Germinal center (tissue), 1 donor: Measurements from ENCODE around the gene NSMF.
"Not testable (repeated sequence)": the region's sequence is repeated elsewhere in the genome, so short reads cannot be mapped to it uniquely, and the experiment has no call there.

ENCODE experiments used
- DNase-seq: peaks from one replicate; pipeline ENCODE4 v3.0.0; 2012; ENCODE audit warnings: mixed read lengths, low spot score

NSMF gene

DNA sequence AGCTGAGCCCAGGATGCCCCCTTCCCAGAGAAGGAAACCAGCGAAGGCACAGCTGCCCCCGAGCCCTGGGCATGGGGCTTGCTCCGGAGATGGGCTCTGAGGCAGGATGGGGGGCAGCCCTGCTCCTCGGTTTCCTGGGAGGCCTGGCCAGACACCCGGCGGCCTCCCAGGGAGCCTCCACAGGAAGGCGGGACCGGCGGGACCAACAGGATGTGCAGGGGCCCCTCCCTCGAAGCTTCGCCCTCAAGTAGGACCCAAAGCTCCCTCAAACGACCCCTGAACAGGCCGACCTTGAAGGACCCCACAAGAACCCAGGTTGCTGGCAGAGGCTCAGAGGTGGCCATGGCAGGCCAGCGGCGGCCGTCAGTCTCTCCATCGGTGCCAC lies 47.9 kb downstream of the NSMF start:
- DNase-seq: no peak

DNA sequence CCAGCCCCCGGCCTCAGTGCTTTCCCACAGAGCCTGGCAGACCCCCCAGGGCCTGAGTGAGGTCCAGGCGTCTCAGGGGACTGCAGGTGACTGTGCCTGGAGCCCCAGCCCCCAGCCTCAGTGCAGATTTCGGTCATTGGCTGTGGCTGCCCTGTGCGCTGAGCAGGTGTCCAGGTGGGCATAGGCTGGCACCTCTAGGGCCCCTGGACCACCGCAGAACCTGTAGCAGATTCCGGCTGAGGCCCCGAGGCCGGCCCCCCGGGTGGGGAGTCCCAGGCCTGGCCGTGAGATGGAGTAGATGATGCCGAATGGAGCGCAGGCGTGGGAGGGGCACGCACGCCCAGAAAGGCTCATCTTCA lies 48.3 kb downstream of the NSMF start:
- no peak for DNase-seq

DNA sequence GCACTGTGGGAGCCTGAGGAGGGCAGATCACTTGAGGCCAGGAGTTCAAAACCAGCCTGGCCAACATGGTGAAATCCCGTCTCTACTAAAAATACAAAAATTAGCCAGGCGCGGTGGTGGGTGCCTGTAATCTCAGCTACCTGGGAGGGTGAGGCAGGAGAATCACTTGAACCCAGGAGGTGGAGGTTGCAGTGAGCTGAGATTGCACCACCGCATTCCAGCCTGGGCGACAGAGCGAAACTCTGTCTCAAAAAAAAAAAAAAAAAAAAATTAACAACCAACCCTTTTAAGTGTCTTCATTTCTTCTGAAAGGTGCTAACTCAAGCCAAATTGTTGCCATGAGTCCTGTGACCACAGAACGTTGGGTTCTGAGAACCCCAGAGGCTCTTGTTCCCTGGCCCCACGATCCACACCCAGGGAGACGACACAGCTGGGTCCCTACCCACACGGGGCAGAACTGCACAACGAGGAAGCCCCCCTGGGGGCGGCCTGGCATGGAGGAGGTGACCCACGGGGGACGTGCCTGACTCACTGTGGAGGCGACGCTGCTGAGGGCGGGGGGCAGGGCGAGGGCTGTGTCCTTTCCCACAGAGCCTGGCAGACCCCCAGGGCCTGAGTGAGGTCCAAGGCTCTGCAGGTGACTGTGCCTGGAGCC lies 48.8 kb downstream of the NSMF start:
- not testable (repeated sequence) for DNase-seq

DNA sequence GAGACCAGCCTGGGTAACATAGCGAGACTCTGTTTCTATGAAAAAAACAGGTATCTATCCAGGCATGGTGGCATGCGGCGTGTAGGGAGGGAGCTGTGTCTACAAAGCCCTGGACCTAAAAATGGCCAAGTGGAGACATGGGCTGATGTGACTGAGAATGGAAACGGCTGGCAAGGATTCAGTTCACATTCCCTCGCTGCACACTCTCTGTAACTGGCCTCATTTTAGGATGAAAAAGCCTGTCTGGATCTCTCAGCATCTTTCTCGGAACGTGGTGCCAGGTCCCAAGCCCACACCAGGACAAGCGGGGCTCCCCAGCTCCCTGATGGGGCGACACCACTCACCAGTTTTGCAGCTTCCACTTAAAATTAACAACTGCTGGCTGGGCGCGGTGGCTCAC lies 49.6 kb downstream of the NSMF start:
- DNase-seq: no peak

DNA sequence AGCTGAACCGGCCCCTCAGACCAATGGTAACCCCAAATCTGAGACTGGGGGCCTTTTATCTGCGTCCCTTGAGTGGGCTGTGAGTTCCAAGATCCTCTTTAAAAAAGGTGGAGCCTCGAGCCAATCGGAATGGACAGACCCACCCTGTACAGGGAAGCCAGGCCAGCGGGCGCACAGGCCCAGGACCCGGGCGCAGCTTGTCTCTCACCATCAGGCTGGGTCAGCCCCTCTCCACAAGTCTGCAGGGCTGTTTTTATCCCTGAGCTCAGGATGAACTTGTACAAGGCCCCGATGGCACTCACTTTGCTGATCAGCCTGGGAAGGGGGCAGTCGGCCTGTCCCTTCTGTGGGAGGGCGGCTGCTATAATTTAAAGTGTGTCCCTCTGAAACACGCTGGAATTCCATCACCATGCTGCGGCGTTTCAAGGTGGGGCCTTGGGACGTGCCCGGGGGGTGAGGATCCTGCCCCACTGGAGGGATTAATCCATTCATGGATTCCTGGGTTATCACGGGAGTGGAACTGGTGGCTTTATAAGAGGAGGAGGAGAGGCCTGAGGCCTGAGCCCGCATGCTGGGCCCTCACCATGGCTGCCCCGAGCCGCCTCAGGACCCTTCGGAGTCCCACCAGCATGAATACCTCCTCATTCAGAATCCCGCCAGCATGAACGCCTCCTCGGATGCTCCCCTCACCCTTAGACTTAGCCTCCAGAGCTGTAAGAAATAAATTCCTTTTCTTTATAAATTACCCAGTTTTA lies 50.3 kb downstream of the NSMF start:
- DNase-seq: no peak

DNA sequence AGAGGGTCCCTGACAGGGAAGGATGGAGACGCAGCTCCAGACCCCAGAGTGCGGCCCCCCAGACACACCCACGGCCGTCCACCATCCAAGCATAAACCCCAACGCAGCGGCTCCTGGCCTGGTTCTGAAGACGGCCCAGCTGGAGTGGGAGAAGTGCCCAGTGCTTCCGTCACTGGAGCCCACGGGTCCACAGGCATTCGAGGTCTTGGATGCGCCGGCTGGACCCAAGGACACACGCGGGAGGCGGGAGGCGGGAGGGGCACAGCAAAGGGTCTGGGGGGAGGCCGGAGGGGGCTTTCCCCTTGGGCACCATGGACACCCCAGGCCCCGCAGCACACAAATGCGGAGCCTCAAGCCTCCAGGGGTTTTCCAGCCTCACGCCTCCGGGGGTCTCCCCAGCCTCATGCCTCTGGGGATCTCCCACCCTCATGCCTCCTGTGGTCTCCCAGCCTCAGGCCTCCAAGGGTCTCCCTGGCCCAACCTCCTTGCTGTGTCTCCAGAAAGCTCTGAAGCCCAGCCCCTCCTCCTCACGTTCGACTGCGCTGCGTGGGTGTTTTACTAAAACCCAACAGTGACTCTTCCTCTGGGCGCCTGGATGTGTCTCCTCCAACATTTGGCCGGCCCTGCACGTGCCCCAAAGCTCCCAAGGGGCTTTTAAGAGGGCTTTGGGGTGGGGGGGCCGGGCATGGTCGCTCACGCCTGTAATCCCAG lies 51.4 kb downstream of the NSMF start:
- no peak for DNase-seq

DNA sequence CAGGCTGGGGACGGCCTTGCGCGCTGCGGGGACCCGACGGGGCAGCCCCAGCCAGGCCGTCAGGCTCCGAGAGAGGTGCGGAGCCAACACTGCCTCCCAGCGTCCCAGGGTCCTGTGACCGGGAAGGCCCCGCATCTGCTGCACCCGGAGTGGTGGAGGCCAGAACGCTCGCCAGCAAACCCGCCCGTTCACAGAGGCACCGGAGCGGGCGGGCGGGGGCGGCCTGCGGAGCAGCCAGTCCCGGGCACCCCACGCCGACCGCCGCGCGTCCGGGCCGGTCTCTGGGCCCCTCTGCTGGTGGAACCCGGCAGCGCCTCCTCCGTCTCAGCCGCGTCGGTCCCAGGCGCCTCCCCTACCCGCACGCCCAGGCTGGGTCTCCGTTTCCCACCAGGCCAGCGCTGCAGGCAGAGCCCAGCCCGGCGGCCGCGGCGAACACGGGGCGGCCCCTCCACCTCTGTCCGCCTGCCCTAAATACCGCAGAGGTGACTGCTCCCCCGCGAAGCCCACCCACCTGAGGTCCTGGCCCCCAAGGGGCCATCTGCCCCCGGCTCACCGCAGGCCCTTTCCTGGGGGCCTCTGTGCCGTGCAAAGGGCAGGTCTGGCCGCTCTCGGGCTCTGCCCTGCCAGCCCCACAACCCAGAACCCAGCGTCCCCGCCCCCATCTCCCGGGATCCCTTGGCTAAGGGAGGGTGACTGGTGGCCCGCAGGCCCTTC lies 52.1 kb downstream of the NSMF start:
- DNase-seq: peak; percentile 68

DNA sequence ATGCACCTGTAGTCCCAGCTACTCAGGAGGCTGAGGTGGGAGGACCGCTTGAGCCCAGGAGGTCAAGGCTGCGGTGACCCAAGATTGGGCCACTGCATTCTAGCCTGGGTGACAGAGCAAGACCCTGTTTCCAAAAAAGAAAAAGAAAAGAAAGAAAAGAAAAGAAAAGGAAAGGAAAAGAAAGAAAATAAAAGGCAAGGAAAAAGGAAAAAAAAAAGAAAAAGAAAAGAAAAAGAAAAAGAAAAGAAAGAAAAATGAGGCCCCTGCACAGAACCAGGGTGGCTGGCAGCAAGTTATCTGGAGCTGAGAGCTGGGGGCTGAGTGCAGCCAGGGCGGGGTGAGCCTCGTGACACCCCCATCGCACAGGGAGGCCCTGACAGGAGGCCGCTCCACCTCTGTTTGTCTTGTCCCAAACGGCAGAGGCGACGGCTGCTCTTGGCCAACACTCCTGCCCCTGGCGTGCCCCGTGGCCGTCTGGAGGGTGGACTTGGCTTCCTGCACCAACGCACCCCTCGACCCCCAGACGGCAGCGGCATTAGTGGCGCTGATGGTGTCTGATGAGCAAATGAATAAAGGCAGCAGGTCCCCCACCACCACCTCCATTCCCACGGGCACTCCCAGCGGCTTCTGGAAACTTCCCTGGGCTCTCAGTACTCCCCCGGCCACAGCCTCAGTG lies 52.9 kb downstream of the NSMF start:
- DNase-seq: no peak

DNA sequence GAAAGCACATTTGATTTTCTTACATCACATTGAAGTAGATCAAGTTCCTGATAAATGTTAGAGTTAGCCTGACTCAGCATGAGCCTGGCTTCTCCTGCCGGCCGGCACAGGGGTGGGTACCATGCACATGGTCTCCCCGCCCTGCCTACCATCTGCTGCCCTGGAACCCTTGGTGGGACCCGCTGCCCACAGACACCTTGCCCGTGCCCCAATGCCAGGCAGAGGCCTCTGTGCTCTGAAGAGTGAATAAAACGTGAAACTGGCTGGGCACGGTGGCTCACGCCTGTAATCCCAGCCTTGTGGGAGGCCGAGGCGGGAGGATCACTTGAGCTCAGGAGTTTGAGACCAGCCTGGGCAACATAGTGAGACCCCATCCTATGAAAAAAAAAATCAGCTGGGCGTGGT lies 53.5 kb downstream of the NSMF start:
- DNase-seq: no peak

DNA sequence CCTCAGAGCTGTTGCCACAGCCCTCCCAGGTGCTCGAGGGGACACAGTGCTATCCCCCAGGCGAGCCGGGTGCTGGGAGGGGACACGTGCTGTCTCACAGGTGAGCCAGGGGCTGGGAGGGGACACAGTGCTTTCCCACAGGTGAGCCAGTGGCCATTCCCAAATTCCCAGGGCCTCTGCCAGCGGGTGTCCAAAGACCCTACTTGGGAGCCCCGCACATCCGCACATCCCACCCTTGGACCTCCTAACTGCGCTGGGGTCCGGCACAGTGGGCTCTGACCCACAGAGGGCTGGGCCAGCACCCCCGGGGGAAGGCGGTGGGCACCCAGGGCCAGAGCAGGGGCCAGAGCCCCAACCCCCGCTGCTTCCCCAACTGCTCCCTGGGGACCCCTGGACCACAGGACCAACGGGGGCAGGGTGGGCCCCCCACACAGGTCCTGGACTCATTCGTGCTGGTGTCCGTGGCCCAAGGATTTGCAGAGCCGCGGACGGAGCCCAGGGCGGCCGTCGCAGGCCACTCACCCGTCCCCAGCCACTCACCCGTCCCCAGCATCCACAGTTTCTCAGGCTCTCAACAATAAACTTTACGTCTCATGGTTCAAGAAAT lies 54.1 kb downstream of the NSMF start:
- no peak for DNase-seq

DNA sequence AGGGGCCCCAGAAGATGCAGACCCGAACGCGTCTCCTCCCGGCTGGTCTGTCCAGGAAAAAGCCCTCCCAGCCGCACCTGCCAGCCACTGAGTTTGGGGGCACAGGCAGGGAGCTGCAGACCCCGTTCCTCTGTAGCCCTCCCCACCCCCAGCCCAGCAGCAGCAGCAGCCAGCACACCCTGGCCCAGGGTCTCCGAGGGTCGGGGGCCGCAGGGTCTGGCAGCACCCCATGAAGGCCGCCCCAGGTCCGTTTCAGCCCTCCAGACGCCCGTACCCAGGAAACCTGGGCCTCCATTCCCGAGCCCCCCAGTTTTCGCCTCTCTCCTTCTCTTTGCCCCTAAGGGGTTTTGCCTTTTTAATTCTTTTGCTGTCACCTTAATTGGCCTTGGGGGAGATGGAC lies 55.9 kb downstream of the NSMF start:
- DNase-seq: no peak

DNA sequence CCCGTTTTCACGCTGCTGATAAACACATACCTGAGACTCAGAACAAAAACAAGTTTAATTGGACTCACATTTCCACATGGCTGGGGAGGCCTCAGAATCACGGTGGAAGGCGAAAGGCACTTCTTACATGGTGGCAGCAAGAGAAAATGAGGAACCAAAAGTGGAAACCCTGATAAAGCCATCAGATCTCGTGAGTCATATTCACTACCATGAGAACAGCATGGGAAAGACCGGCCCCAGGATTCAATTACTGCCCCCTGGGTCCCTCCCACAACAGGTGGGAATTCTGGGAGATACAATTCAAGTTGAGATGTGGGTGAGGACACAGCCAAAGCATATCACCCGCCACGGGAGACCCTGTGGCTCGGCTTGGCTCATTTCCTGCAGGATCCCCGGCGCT lies 56.4 kb downstream of the NSMF start:
- no peak for DNase-seq

DNA sequence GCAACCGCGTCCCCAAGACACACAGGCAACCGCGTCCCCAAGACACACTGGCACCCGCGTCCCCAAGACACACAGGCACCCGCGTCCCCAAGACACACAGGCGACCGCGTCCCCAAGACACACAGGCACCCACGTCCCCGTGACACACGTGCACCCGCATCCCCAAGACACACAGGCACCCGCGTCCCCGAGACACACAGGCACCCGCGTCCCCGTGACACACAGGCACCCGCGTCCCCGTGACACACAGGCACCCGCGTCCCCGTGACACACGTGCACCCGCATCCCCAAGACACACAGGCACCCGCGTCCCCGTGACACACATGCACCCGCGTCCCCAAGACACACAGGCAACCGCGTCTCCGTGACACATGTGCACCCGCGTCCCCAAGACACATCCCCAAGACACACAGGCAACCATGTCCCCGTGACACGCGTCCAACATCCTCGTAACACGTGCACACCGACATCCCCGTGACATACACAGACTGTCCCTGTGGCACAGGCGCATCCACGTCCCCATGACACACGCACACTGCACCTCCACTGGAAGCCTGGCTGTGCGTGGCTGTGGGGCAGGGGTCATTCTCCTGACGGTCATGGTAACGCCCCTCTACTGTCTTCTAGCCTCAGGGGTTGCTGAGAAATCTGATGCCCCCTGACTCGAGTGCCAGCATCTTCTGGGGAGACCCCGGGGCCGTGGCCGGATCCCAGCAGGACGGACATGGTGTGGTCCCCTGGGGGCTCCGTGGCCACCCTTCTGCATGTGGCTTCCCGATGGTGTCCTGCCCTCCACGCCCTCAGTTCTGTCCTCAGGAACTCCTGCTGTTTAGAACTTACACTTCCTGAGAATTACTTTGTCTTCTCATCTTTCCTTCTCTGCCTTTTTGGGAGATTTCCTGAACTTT lies 60.3 kb downstream of the NSMF start:
- DNase-seq: no peak

DNA sequence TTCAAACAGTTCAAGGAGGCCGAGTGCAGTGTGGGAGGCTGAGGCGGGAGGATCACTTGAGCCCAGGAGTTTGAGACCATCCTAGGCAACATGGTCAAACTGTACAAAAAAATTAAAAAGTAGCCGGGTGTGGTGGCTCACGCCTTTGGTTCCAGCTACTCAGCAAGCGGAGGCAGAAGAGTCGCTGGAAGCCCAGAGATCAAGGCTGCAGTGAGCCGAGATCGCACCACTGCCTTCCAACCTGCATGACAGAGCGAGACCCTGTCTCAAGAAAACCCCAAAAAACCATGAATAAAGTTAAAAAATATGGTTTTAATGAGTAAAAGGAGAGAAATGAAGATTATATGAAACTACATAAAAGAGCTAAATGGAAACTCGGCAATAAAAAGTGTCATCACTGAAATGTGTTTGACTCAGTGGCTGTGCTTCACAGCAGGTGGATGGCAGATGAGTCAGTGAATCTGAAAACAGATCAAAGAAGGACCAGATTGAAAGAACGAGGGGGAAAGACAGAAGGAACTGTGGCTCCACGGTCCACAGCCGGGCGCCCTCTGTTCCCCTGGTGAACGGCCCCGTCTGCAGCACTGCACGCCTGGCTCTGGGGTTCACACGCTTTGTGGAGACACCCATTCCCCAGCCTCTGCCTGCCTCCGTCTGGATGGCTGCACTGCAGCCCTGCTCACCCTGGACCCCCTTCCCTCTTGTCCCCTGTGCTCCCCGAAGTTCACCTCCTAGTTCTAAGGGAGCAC lies 61.3 kb downstream of the NSMF start:
- DNase-seq: no peak
